B cell (primary cell): Measurements from ENCODE around the gene LDLRAD3. TPM values are rescaled to one million over a fixed set of nuclear protein-coding genes. Genes with fewer than 3 reads are reported as not detected.

ENCODE experiments used
- ATAC-seq: fragments of 200-7000 bp; cut with Tn5 transposase; one replicate; pipeline ENCODE4 v1.10.0; 2021; ENCODE audit warnings: low read depth, mild to moderate bottlenecking, moderate number of reproducible peaks, moderate library complexity
- CTCF ChIA-PET: fragments of 350-600 bp; sonication (Branson Sonifier 250); formaldehyde crosslinking; loops from one replicate; lab custom pipeline; 2021; ENCODE audit warnings: antibody characterized with exemption, inconsistent platforms; lab: Charles Lee
- POLR2A ChIA-PET: fragments of 350-600 bp; sonication (Branson Sonifier 250); formaldehyde crosslinking; loops from one replicate; lab custom pipeline; 2021; ENCODE audit warnings: antibody characterized with exemption; lab: Charles Lee
- DNase-seq: peaks from one replicate; pipeline ENCODE4 v3.0.0; 2013
- H2AFZ ChIP-seq: 2 replicates; pipeline ENCODE4 v1.6.1; 2012; ENCODE audit warnings: mild to moderate bottlenecking, low read depth, low read length; ENCODE audit not compliant: insufficient read depth, poor library complexity, severe bottlenecking
- H3K27ac ChIP-seq, 2 donors: 1 replicate in 1 of 2; 2 replicates in 1 of 2; pipeline ENCODE4 v1.5.1; 2012 to 2013; ENCODE audit warnings: low read length in 2 of 2, mild to moderate bottlenecking in 2 of 2, moderate library complexity in 1 of 2
- H3K27me3 ChIP-seq, 4 experiments: fragments of 200-600 bp in 1 of 4; sonication (generic) in 1 of 4; replicated peaks in 1 of 4; 1 replicate in 2 of 4; 2 replicates in 2 of 4; pipeline versions ENCODE4 v1.6.1 to v1.7.0; 2013 to 2016; ENCODE audit warnings: low read length in 3 of 4, mild to moderate bottlenecking in 2 of 4, mixed read lengths in 1 of 4, moderate library complexity in 1 of 4; ENCODE audit not compliant: insufficient read depth in 4 of 4, control insufficient read depth in 3 of 4; ENCODE audit errors: control extremely low read depth in 1 of 4
- H3K36me3 ChIP-seq, 2 experiments: replicated peaks in 1 of 2; 1 replicate in 1 of 2; 2 replicates in 1 of 2; pipeline versions ENCODE4 v1.6.1 to v1.7.1; 2013; ENCODE audit warnings: low read length in 1 of 2; ENCODE audit not compliant: insufficient read depth in 2 of 2, control insufficient read depth in 1 of 2; ENCODE audit errors: control extremely low read depth in 1 of 2, extremely low read depth in 1 of 2
- H3K4me1 ChIP-seq, 2 donors: fragments of 200-600 bp in 1 of 2; sonication (generic) in 1 of 2; 1 replicate in 1 of 2; 2 replicates in 1 of 2; pipeline versions ENCODE4 v1.5.1 to v1.6.1; 2013 to 2017; ENCODE audit warnings: low read length in 2 of 2; ENCODE audit not compliant: control insufficient read depth in 2 of 2, insufficient read depth in 2 of 2
- H3K4me2 ChIP-seq: replicated peaks from 2 replicates; pipeline ENCODE3; 2012; ENCODE audit warnings: mild to moderate bottlenecking, low read depth, low read length; ENCODE audit not compliant: poor library complexity, severe bottlenecking
- H3K4me3 ChIP-seq, 5 experiments: fragments of 200-600 bp in 1 of 5; sonication (generic) in 1 of 5; 1 replicate in 3 of 5; 2 replicates in 2 of 5; pipeline versions ENCODE4 v1.5.1 to v1.7.0; 2011 to 2016; ENCODE audit warnings: low read length in 4 of 5, mild to moderate bottlenecking in 4 of 5, low read depth in 2 of 5, control low read depth in 1 of 5, moderate library complexity in 1 of 5; ENCODE audit not compliant: insufficient read depth in 1 of 5; ENCODE audit errors: control extremely low read depth in 1 of 5, extremely low read depth in 1 of 5
- H3K79me2 ChIP-seq: fragments of 200-600 bp; sonication (generic); one replicate; pipeline ENCODE4 v1.6.0; 2016; ENCODE audit warnings: low read length; ENCODE audit not compliant: control insufficient read depth, insufficient read depth
- H3K9ac ChIP-seq: fragments of 200-600 bp; sonication (generic); 2 replicates; pipeline ENCODE4 v1.6.1; 2017; ENCODE audit warnings: mild to moderate bottlenecking, low read length, moderate library complexity
- H3K9me3 ChIP-seq, 3 donors: one replicate each; pipeline versions ENCODE4 v1.6.1 to v1.7.1; 2013; ENCODE audit warnings: low read length in 2 of 3; ENCODE audit not compliant: control insufficient read depth in 2 of 3, insufficient read depth in 1 of 3; ENCODE audit errors: control extremely low read depth in 1 of 3
- H4K20me1 ChIP-seq: 2 replicates; pipeline ENCODE4 v1.6.0; 2012; ENCODE audit warnings: mild to moderate bottlenecking, low read length; ENCODE audit not compliant: insufficient read depth, control insufficient read depth, poor library complexity, severe bottlenecking
- H3K27ac Mint-ChIP-seq: one replicate; pipeline ENCODE4 v1.8.0; 2021; ENCODE audit warnings: mixed read lengths
- H3K27me3 Mint-ChIP-seq: one replicate; pipeline ENCODE4 v1.8.0; 2021; ENCODE audit warnings: mixed read lengths
- H3K4me1 Mint-ChIP-seq: one replicate; pipeline ENCODE4 v1.8.0; 2021; ENCODE audit warnings: mixed read lengths
- H3K4me3 Mint-ChIP-seq: one replicate; pipeline ENCODE4 v1.8.0; 2021; ENCODE audit warnings: mixed read lengths
- H3K9me3 Mint-ChIP-seq: one replicate; pipeline ENCODE4 v1.8.0; 2022; ENCODE audit warnings: mixed read lengths; ENCODE audit not compliant: insufficient read depth
- CTCF ChIP-seq: fragments of 200-600 bp; IDR thresholded peaks from one replicate; pipeline ENCODE4 v1.8.0; 2022; ENCODE audit warnings: antibody characterized with exemption, mild to moderate bottlenecking
- EZH2 ChIP-seq: IDR thresholded peaks from 2 replicates; pipeline ENCODE4 v1.6.1; 2012; ENCODE audit warnings: borderline replicate concordance, low read depth, mild to moderate bottlenecking, moderate library complexity, low read length; ENCODE audit not compliant: insufficient read depth, poor library complexity, severe bottlenecking
- WGBS: methylation state at CpG from one replicate; pipeline ENCODE4 v1.1.5; 2013; ENCODE audit warnings: missing lambda C conversion rate; ENCODE audit not compliant: insufficient coverage; 5-methylcytosine and 5-hydroxymethylcytosine counted together
- intact Hi-C: fragments of 100-400 bp; cut with micrococcal nuclease; formaldehyde crosslinking; loops from one replicate; pipeline ENCODE4 v1.10.0; 2022
- polyA plus RNA-seq: library from polyadenylated mRNA; depleted of rRNA; stranded (reverse); fragments of >200 nt; gene quantifications from 2 replicates; pipeline ENCODE4 v1.2.3, GENCODE V29; 2012
- total RNA-seq, 2 donors: library from RNA; stranded (reverse); fragments of 120-200 nt in 1 of 2; gene quantifications; 1 replicate in 1 of 2; 2 replicates in 1 of 2; pipeline versions ENCODE4 v1.2.3 to v1.2.4, GENCODE V29; 2013 to 2022

LDLRAD3 gene
- total and polyA plus RNA-seq, 2 donors (not counting 1 experiment from before 2014, with no cell fraction given) = 0.01 TPM; not detected in 1

- Mint-ChIP-seq H3K9me3 (no peaks in the 10 kb centered on the region), H3K27me3 (peaks cover 32% of the 10 kb centered on the region), H3K4me1 (no peaks in the 10 kb centered on the region), H3K4me3 (no peak overlapping the region), H3K27ac (no peak overlapping the region)
- WGBS = 100% methylated on average over 2 of the region's 2 CpGs
- Histone ChIP-seq H3K4me2 (no peak overlapping the region), H3K9ac (no peak overlapping the region), H3K27me3 (peaks cover 0 to 13% (median 3%) of the 10 kb centered on the region in 4 experiments), H3K4me1 (no peaks in the 10 kb centered on the region), H2AFZ (no peak overlapping the region), H3K4me3 (no peak overlapping the region), H3K9me3 (peaks cover 0 to 3% (median 0%) of the 10 kb centered on the region in 3 donors), H4K20me1 (no peaks in the 10 kb centered on the region), H3K79me2 (no peaks in the 10 kb centered on the region), H3K36me3 (no peaks in the 10 kb centered on the region), H3K27ac (no peak overlapping the region)
- ATAC-seq (no peak), DNase-seq (no peak)
- CTCF ChIA-PET = no interaction called here
- POLR2A ChIA-PET = no interaction called here
- TF ChIP-seq EZH2 = no peak
- no peak for TF ChIP-seq CTCF
- intact Hi-C loops = no loop called here
Observed at GRCh38 chr11:36094164-36094563, 150.3 kb downstream of the LDLRAD3 start.

GRCh38 chr11:36095716-36096115, 151.9 kb downstream of the LDLRAD3 start:
- TF ChIP-seq EZH2 (no peak), CTCF (no peak)
- no peak for ATAC-seq
- H3K27me3 Mint-ChIP-seq = peaks cover 26% of the 10 kb centered on the region
- intact Hi-C loops = no loop called here
- H3K4me3 ChIP-seq = no peak overlapping the region
- H3K27ac ChIP-seq = no peak overlapping the region
- H2AFZ ChIP-seq = no peak overlapping the region
- no peak for DNase-seq
- no peaks in the 10 kb centered on the region for H3K4me1 Mint-ChIP-seq
- ChIA-PET CTCF (no interaction called here), POLR2A (no interaction called here)
- H3K79me2 ChIP-seq = no peaks in the 10 kb centered on the region
- peaks cover 0 to 7% (median 3%) of the 10 kb centered on the region in 4 experiments for H3K27me3 ChIP-seq
- no peak overlapping the region for H3K9ac ChIP-seq
- H3K4me1 ChIP-seq = no peaks in the 10 kb centered on the region
- 93% methylated on average over 8 of the region's 8 CpGs for WGBS
- H4K20me1 ChIP-seq = no peaks in the 10 kb centered on the region
- H3K4me3 Mint-ChIP-seq = no peak overlapping the region
- no peaks in the 10 kb centered on the region for H3K36me3 ChIP-seq
- no peak overlapping the region for H3K4me2 ChIP-seq
- H3K9me3 Mint-ChIP-seq = no peaks in the 10 kb centered on the region
- H3K27ac Mint-ChIP-seq = no peak overlapping the region
- H3K9me3 ChIP-seq = peaks cover 0 to 3% (median 0%) of the 10 kb centered on the region in 3 donors
